GM12865 (cell line): ENCODE data around the gene FZD2.
"Not testable (repeated sequence)": the region's sequence is repeated elsewhere in the genome, so short reads cannot be mapped to it uniquely, and the experiment has no call there.

ENCODE experiments used
- DNase-seq: peaks from one replicate; pipeline ENCODE4 v3.0.0; 2010; ENCODE audit warnings: low read depth
- H3K4me3 ChIP-seq: 2 replicates; pipeline ENCODE4 v1.5.1; 2011; ENCODE audit warnings: mild to moderate bottlenecking, low read depth, low read length, control low read depth
- TF ChIP-seq, protein P1 (sequence below): IDR thresholded peaks from 2 replicates; pipeline ENCODE4 v1.5.1; 2011; ENCODE audit warnings: low read length, control low read depth, low read depth, inconsistent platforms; ENCODE audit not compliant: insufficient read depth; ENCODE audit errors: missing control alignments

FZD2 gene

DNA sequence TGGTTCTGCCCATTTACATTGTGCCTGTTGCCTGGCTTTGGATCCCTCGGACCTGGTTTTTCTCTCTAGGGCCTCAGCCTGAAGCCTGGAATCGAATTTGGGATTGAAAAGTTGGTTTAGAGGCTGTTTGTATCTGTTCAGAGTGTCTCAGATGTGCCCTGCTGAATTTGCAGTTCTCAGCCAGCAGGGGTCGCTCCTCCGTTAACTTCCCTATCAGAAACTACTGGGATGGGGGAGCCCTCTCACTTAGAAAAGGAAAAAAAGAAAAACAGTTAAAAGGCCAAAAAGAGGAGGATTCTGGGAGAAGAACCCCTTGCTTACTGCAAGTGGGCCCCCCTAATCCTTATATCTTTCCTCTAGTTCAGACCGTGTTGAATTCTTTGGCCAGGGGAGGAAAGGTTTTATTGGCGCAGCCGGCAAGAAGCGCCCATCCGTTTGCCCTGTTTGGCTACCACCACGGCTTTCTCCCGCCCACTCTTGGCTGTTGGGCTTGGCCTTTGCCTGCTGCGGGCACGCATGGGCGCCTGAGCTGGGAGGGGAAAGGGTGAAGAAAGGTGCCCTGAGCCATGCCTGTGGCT, 8.7 kb downstream of the FZD2 start:
- H3K4me3 ChIP-seq: no peak overlapping the region

DNA sequence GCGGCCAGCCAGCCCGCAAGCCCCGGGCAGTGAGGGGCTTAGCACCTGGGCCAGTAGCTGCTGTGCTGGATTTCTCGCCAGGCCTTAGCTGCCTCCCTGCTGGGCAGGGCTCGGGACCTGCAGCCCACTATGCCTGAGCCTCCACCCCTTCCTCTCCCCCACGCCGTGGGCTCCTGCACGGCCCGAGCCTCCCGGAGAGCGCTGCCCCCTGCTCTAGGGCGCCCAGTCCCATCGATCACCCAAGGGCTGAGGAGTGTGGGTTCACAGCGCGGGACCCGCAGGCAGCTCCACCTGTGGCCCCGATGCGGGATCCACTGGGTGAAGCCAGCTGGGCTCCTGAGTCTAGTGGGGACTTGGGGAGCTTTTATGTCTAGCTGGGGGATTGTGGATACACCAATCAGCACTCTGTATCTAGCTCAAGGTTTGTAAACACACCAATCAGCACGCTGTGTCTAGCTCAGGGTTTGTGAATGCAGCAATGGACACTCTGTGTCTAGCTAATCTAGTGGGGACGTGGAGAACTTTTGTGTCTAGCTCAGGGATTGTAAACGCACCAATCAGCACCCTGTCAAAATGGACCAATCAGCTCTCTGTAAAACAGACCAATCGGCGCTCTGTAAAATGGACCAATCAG, 11.1 kb downstream of the FZD2 start:
- DNase-seq, H3K4me3 ChIP-seq: not testable (repeated sequence)

More for the DNA sequence above, 8.7 kb downstream of the FZD2 start:
- TF ChIP-seq, protein P1, sequence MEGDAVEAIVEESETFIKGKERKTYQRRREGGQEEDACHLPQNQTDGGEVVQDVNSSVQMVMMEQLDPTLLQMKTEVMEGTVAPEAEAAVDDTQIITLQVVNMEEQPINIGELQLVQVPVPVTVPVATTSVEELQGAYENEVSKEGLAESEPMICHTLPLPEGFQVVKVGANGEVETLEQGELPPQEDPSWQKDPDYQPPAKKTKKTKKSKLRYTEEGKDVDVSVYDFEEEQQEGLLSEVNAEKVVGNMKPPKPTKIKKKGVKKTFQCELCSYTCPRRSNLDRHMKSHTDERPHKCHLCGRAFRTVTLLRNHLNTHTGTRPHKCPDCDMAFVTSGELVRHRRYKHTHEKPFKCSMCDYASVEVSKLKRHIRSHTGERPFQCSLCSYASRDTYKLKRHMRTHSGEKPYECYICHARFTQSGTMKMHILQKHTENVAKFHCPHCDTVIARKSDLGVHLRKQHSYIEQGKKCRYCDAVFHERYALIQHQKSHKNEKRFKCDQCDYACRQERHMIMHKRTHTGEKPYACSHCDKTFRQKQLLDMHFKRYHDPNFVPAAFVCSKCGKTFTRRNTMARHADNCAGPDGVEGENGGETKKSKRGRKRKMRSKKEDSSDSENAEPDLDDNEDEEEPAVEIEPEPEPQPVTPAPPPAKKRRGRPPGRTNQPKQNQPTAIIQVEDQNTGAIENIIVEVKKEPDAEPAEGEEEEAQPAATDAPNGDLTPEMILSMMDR: peak; percentile 26
- no peak for DNase-seq

DNA sequence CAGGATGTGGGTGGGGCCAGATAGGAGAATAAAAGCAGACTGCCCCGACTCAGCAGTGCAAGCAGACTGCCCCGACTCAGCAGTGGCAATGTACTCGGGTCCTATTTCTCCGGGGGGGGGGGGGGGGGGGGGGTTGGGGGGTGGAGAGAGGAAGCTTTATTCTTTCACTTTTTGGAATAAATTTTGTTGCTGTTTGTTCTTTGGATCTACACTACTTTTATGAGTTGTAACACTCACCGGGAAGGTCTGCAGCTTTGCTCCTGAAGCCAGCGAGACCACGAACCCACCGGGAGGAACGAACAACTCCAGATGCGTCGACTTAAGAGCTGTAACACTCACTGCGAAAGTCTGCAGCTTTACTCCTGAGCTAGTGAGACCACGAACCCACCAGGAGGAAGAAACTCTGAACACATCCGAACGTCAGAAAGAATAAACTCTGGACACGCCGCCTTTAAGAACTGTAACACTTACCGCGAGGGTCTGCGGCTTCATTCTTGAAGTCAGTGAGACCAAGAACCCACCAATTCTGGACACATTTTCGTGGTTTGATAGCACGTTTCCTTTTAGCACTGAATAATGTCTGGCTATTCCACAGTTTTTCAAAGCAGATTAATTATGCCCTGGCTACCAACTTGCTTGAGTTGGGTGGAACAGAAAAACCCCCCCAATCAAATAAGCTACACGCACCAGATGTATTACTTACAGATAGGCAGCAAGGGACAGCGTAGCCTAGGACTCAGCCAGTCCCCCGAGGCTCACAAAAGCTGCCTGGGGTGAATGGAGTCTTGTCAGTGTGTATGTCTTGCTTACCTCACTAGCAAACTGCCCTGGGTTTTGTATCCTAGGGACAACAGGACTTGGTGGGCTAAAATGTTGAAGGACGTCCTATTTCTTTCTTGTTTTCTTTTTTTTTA, 11.9 kb downstream of the FZD2 start:
- TF ChIP-seq, protein P1: no peak
- DNase-seq: no peak
- H3K4me3 ChIP-seq: no peak overlapping the region

DNA sequence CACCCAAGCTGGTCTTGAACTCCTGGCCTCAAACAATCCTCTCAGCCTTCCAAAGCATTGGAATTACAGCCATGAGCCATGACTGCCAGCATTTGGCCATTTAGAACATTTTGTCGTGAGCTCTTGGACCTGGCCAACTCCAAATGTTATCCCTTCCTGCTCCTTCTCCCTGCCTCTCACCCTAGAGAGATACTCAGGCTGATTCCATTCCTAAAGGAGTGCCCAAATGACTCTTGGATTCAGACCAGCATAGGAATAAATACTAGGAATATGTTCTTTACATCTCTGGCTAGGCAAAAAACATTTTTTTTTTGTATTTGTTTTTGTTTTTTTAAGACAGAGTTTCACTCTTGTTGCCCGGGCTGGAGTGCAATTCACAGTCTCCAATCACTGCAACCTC, 15.5 kb downstream of the FZD2 start:
- no peak overlapping the region for H3K4me3 ChIP-seq
- TF ChIP-seq, protein P1: no peak
- DNase-seq: no peak

DNA sequence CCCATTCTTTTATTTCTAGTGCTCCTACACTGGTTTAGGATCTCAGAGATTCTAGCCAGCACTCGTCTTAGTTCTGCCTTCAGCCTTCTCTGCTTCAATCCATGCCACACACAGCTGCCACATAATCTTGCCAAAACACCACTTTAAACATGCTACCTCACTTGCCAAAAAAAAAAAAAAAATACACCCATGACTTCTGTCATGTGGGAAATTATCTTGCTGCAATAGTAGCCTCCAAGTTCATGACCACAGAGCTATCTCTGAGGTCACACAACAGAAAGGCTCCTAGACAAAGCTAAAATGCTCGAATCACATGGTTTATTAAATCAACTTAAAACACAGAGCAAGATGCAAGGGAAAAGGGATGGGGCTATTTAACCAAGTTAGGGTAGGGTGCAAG, 18.1 kb downstream of the FZD2 start:
- TF ChIP-seq, protein P1: no peak
- no peak overlapping the region for H3K4me3 ChIP-seq
- no peak for DNase-seq

DNA sequence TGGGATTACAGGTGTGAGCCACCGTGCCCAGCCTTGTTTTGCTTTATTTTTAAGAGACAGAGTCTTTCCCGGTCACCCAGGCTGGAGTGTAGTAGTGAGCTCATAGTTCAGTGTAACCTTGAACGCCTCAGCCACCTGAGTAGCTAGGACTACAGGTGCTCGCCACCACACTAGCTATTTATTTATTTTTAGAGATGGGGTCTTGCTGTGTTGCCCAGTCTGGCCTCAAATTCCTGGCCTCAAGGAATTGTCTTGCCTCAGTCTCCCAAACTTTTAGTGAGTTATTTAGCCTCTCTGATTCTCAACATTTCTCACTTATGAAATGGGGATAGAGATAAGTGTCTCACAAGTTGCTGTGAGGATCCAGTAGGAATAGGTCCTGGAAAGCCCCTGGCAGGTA, 21.7 kb downstream of the FZD2 start:
- TF ChIP-seq, protein P1: no peak
- no peak for DNase-seq

DNA sequence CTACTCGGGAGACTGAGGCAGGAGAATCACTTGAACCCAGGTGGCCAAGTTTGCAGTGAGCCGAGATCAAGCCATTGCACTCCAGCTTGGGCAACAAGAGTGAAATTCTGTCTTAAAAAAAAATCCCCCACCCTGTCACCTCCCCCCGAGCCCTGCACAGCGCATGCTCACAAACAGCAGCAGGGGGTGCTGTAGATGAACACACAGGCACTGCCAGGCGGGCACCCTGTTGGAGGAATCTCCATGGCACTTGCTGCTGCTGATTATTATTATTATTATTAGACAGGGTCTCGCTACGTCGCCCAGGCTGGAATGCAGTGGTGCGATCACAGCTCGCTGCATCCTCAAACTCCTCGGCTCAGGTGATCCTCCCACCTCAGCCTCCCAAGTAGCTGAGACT, 24.6 kb downstream of the FZD2 start:
- DNase-seq: peak; percentile 14
- TF ChIP-seq, protein P1: peak; percentile 18
- H3K4me3 ChIP-seq: no peak overlapping the region

More for the DNA sequence above, 21.7 kb downstream of the FZD2 start:
- no peak overlapping the region for H3K4me3 ChIP-seq
